GM23338 (cell line): ENCODE data around the gene NCOA7. TPM values are rescaled to one million over a fixed set of nuclear protein-coding genes. Genes with fewer than 3 reads are reported as not detected.

Experiments used
- ATAC-seq: fragments of 200-7000 bp; cut with Tn5 transposase; 3 replicates; pipeline ENCODE4 v1.9.1; 2020
- DNase-seq: peaks from one replicate; pipeline ENCODE4 v3.0.0-alpha.2; 2015; ENCODE audit warnings: low spot score
- H2AFZ ChIP-seq: fragments of 200-600 bp; sonication (generic); 2 replicates; pipeline ENCODE4 v1.8.0; 2016; ENCODE audit warnings: antibody characterized with exemption, mild to moderate bottlenecking, moderate library complexity
- H3F3A ChIP-seq: fragments of 200-600 bp; sonication (generic); replicated peaks from 2 replicates; pipeline ENCODE4 v1.8.0; 2017; ENCODE audit warnings: antibody characterized with exemption, mixed run types, low read depth
- H3K27ac ChIP-seq: fragments of 200-600 bp; sonication (generic); 2 replicates; pipeline ENCODE4 v1.6.1; 2016; ENCODE audit warnings: low read depth
- H3K27me3 ChIP-seq: fragments of 200-600 bp; sonication (generic); 2 replicates; pipeline ENCODE4 v1.8.0; 2016; ENCODE audit warnings: mild to moderate bottlenecking, mixed run types, moderate library complexity; ENCODE audit not compliant: insufficient read depth
- H3K36me3 ChIP-seq: fragments of 200-600 bp; sonication (generic); 2 replicates; pipeline ENCODE4 v1.8.0; 2016; ENCODE audit warnings: mild to moderate bottlenecking; ENCODE audit not compliant: insufficient read depth
- H3K4me1 ChIP-seq: fragments of 200-600 bp; sonication (generic); 2 replicates; pipeline ENCODE4 v1.8.0; 2016; ENCODE audit warnings: mild to moderate bottlenecking, moderate library complexity; ENCODE audit not compliant: insufficient read depth
- H3K4me2 ChIP-seq: fragments of 200-600 bp; sonication (generic); 2 replicates; pipeline ENCODE4 v1.7.1; 2017; ENCODE audit warnings: mixed run types
- H3K4me3 ChIP-seq: fragments of 200-600 bp; sonication (generic); 2 replicates; pipeline ENCODE4 v1.6.1; 2016; ENCODE audit warnings: mixed run types
- H3K79me2 ChIP-seq: fragments of 200-600 bp; sonication (generic); replicated peaks from 2 replicates; pipeline ENCODE4 v1.8.0; 2017; ENCODE audit warnings: mild to moderate bottlenecking; ENCODE audit not compliant: insufficient read depth
- H3K9me2 ChIP-seq: fragments of 200-600 bp; sonication (generic); 2 replicates; pipeline ENCODE4 v1.8.0; 2017; ENCODE audit not compliant: insufficient read depth
- H4K20me1 ChIP-seq: fragments of 200-600 bp; sonication (generic); replicated peaks from 2 replicates; pipeline ENCODE4 v1.8.0; 2017; ENCODE audit warnings: mild to moderate bottlenecking; ENCODE audit not compliant: insufficient read depth
- H3K27ac Mint-ChIP-seq: 2 replicates; pipeline ENCODE4 v1.8.0; 2020; ENCODE audit warnings: inconsistent platforms, mild to moderate bottlenecking, moderate library complexity, mixed read lengths
- H3K27me3 Mint-ChIP-seq: 3 replicates; pipeline ENCODE4 v1.8.0; 2022; ENCODE audit warnings: low read depth, mild to moderate bottlenecking, moderate library complexity, mixed read lengths, inconsistent platforms; ENCODE audit not compliant: insufficient read depth, poor library complexity
- H3K36me3 Mint-ChIP-seq: 3 replicates; pipeline ENCODE4 v1.8.0; 2021; ENCODE audit warnings: low read depth, mild to moderate bottlenecking, inconsistent platforms, moderate library complexity, mixed read lengths
- H3K4me1 Mint-ChIP-seq: 3 replicates; pipeline ENCODE4 v1.8.0; 2020; ENCODE audit warnings: mild to moderate bottlenecking, inconsistent platforms, mixed read lengths
- H3K4me3 Mint-ChIP-seq: 3 replicates; pipeline ENCODE4 v1.8.0; 2021; ENCODE audit warnings: moderate library complexity, mild to moderate bottlenecking, inconsistent platforms, mixed read lengths
- H3K9me3 Mint-ChIP-seq: 3 replicates; pipeline ENCODE4 v1.8.0; 2020; ENCODE audit warnings: moderate library complexity, mild to moderate bottlenecking, inconsistent platforms, mixed read lengths
- CTCF ChIP-seq, 2 experiments: fragments of 200-600 bp in 1 of 2; sonication (generic) in 1 of 2; conservative IDR thresholded peaks; 2 replicates each; pipeline versions ENCODE4 v1.5.1 to v1.6.1; 2016 to 2017; ENCODE audit warnings: antibody characterized with exemption in 2 of 2, low read depth in 2 of 2, mild to moderate bottlenecking in 2 of 2, moderate library complexity in 1 of 2
- EZH2 ChIP-seq: fragments of 200-600 bp; sonication (generic); IDR thresholded peaks from one replicate; pipeline ENCODE4 v1.8.0; 2017; ENCODE audit warnings: antibody characterized with exemption, mild to moderate bottlenecking, low read depth; ENCODE audit not compliant: unreplicated experiment
- EZH2phosphoT487 ChIP-seq: fragments of 200-600 bp; sonication (generic); IDR thresholded peaks from one replicate; pipeline ENCODE4 v1.8.1; 2018; ENCODE audit warnings: antibody characterized with exemption; ENCODE audit not compliant: unreplicated experiment
- JUNB ChIP-seq: IDR thresholded peaks from one replicate; pipeline ENCODE4 v1.6.1; 2016; ENCODE audit warnings: antibody characterized with exemption; ENCODE audit not compliant: unreplicated experiment
- POLR2AphosphoS5 ChIP-seq: IDR thresholded peaks from 2 replicates; pipeline ENCODE4 v1.6.1; 2016; ENCODE audit warnings: antibody characterized with exemption, low read depth
- STAT1 ChIP-seq: IDR thresholded peaks from one replicate; pipeline ENCODE4 v1.6.1; 2016; ENCODE audit warnings: antibody characterized with exemption; ENCODE audit not compliant: unreplicated experiment
- ZNF114 ChIP-seq: fragments of 250-450 bp; sonication (Bioruptor Pico); IDR thresholded peaks from 2 replicates; pipeline ENCODE4 v1.5.0; 2020; ENCODE audit warnings: mild to moderate bottlenecking, moderate library complexity
- ZNF331 ChIP-seq: fragments of 250-450 bp; sonication (Bioruptor Pico); IDR thresholded peaks from 2 replicates; pipeline ENCODE4 v1.5.0; 2020; ENCODE audit warnings: low read depth, mild to moderate bottlenecking, moderate library complexity
- polyA plus RNA-seq: library from polyadenylated mRNA; unstranded; fragments of >200 nt; fragmentation: Nextera tagmentation; extraction: Ambion mirVana; gene quantifications from 2 replicates; pipeline ENCODE4 v1.2.1, GENCODE V29; 2016
- total RNA-seq: library from RNA; depleted of rRNA; stranded (reverse); fragments of >200 nt; shearing (Covaris generic); gene quantifications from 2 replicates; pipeline ENCODE4 v1.2.3, GENCODE V29; 2014
- TF ChIP-seq, protein P1 (sequence below): fragments of 250-450 bp; sonication (Bioruptor Pico); IDR thresholded peaks from 2 replicates; pipeline ENCODE4 v1.5.0; 2020; ENCODE audit warnings: mild to moderate bottlenecking, moderate library complexity

Gene NCOA7
- total and polyA plus RNA-seq, 2 experiments from 2014 or later: 9.3 to 15.7 TPM

GRCh38 chr6:125793280-125793679, 2.5 kb downstream of the NCOA7 start:
- Mint-ChIP-seq H3K27ac (no peak overlapping the region), H3K9me3 (no peaks in the 10 kb centered on the region), H3K4me1 (peaks cover 19% of the 10 kb centered on the region), H3K36me3 (no peaks in the 10 kb centered on the region), H3K27me3 (peaks cover 4% of the 10 kb centered on the region), H3K4me3 (peak overlapping the region; percentile 49; the same call in 2 of the 3 replicates)
- Histone ChIP-seq H2AFZ (no peak overlapping the region), H3K36me3 (no peaks in the 10 kb centered on the region), H3K4me3 (no peak overlapping the region), H3K79me2 (peaks cover 13% of the 10 kb centered on the region), H3K4me2 (no peak overlapping the region), H4K20me1 (no peaks in the 10 kb centered on the region), H3K27me3 (no peaks in the 10 kb centered on the region), H3K4me1 (peaks cover 19% of the 10 kb centered on the region), H3K9me2 (no peaks in the 10 kb centered on the region), H3K27ac (no peak overlapping the region), H3F3A (peaks cover 7% of the 10 kb centered on the region; the same call in 1 of the 2 replicates)
- ATAC-seq: no peak
- TF ChIP-seq, protein P1, sequence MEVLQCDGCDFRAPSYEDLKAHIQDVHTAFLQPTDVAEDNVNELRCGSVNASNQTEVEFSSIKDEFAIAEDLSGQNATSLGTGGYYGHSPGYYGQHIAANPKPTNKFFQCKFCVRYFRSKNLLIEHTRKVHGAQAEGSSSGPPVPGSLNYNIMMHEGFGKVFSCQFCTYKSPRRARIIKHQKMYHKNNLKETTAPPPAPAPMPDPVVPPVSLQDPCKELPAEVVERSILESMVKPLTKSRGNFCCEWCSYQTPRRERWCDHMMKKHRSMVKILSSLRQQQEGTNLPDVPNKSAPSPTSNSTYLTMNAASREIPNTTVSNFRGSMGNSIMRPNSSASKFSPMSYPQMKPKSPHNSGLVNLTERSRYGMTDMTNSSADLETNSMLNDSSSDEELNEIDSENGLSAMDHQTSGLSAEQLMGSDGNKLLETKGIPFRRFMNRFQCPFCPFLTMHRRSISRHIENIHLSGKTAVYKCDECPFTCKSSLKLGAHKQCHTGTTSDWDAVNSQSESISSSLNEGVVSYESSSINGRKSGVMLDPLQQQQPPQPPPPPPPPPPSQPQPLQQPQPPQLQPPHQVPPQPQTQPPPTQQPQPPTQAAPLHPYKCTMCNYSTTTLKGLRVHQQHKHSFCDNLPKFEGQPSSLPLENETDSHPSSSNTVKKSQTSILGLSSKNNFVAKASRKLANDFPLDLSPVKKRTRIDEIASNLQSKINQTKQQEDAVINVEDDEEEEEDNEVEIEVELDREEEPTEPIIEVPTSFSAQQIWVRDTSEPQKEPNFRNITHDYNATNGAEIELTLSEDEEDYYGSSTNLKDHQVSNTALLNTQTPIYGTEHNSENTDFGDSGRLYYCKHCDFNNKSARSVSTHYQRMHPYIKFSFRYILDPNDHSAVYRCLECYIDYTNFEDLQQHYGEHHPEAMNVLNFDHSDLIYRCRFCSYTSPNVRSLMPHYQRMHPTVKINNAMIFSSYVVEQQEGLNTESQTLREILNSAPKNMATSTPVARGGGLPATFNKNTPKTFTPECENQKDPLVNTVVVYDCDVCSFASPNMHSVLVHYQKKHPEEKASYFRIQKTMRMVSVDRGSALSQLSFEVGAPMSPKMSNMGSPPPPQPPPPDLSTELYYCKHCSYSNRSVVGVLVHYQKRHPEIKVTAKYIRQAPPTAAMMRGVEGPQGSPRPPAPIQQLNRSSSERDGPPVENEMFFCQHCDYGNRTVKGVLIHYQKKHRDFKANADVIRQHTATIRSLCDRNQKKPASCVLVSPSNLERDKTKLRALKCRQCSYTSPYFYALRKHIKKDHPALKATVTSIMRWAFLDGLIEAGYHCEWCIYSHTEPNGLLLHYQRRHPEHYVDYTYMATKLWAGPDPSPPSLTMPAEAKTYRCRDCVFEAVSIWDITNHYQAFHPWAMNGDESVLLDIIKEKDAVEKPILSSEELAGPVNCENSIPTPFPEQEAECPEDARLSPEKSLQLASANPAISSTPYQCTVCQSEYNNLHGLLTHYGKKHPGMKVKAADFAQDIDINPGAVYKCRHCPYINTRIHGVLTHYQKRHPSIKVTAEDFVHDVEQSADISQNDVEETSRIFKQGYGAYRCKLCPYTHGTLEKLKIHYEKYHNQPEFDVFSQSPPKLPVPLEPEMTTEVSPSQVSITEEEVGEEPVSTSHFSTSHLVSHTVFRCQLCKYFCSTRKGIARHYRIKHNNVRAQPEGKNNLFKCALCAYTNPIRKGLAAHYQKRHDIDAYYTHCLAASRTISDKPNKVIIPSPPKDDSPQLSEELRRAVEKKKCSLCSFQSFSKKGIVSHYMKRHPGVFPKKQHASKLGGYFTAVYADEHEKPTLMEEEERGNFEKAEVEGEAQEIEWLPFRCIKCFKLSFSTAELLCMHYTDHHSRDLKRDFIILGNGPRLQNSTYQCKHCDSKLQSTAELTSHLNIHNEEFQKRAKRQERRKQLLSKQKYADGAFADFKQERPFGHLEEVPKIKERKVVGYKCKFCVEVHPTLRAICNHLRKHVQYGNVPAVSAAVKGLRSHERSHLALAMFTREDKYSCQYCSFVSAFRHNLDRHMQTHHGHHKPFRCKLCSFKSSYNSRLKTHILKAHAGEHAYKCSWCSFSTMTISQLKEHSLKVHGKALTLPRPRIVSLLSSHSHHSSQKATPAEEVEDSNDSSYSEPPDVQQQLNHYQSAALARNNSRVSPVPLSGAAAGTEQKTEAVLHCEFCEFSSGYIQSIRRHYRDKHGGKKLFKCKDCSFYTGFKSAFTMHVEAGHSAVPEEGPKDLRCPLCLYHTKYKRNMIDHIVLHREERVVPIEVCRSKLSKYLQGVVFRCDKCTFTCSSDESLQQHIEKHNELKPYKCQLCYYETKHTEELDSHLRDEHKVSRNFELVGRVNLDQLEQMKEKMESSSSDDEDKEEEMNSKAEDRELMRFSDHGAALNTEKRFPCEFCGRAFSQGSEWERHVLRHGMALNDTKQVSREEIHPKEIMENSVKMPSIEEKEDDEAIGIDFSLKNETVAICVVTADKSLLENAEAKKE (CRISPR knock-in tag): no peak
- peak; percentile 56 for DNase-seq

GRCh38 chr6:125793863-125794262, 3.1 kb downstream of the NCOA7 start:
- Mint-ChIP-seq H3K4me1 (peaks cover 21% of the 10 kb centered on the region), H3K27me3 (peaks cover 4% of the 10 kb centered on the region), H3K36me3 (no peaks in the 10 kb centered on the region), H3K9me3 (no peaks in the 10 kb centered on the region), H3K27ac (no peak overlapping the region), H3K4me3 (no peak overlapping the region)
- Histone ChIP-seq H3K9me2 (no peaks in the 10 kb centered on the region), H3K27me3 (no peaks in the 10 kb centered on the region), H3K79me2 (peaks cover 13% of the 10 kb centered on the region), H3K4me1 (peaks cover 19% of the 10 kb centered on the region), H3K4me2 (no peak overlapping the region), H4K20me1 (no peaks in the 10 kb centered on the region), H2AFZ (no peak overlapping the region), H3K36me3 (no peaks in the 10 kb centered on the region), H3K27ac (no peak overlapping the region), H3F3A (peaks cover 7% of the 10 kb centered on the region; the same call in 1 of the 2 replicates), H3K4me3 (no peak overlapping the region)
- DNase-seq (no peak), ATAC-seq (no peak)
- TF ChIP-seq EZH2: no peak
- TF ChIP-seq STAT1: no peak
- no peak for TF ChIP-seq ZNF331 (CRISPR knock-in tag)
- no peak for TF ChIP-seq POLR2AphosphoS5
- no peak for TF ChIP-seq JUNB
- no peak for TF ChIP-seq EZH2phosphoT487
- TF ChIP-seq CTCF (conservative IDR thresholded peaks at IDR 0.05; ENCODE audit: low read depth in 2 of 2): no peak
- TF ChIP-seq ZNF114: no peak
